Epithelial cell of proximal tubule (primary cell): ENCODE data around the gene RUNX1. TPM values are rescaled to one million over a fixed set of nuclear protein-coding genes. Genes with fewer than 3 reads are reported as not detected.

Experiments
- DNase-seq: peaks from one replicate; pipeline ENCODE4 v3.0.0-alpha.2; 2011; ENCODE audit warnings: low read depth
- H3K4me3 ChIP-seq: 2 replicates; pipeline ENCODE4 v1.5.1; 2011; ENCODE audit warnings: low read depth, mild to moderate bottlenecking, low read length
- CTCF ChIP-seq: conservative IDR thresholded peaks from 2 replicates; pipeline ENCODE4 v1.5.1; 2012; ENCODE audit warnings: low read depth, mild to moderate bottlenecking, low read length
- total RNA-seq: library from RNA; depleted of rRNA; stranded (reverse); fragments of >200 nt; gene quantifications from 2 replicates; pipeline ENCODE4 v1.2.3, GENCODE V29; 2015

The RUNX1 gene
- total RNA-seq, 1 donor from 2014 or later = 11.3 TPM

GRCh38 chr21:35026617-35027562, 22.2 kb downstream of the RUNX1 start:
- no peak for DNase-seq
- TF ChIP-seq CTCF = no peak
- H3K4me3 ChIP-seq = peak overlapping the region; percentile 17

- no peak for TF ChIP-seq CTCF
- H3K4me3 ChIP-seq = no peak overlapping the region
- no peak for DNase-seq
These were observed 23.0 kb downstream of the RUNX1 start for GRCh38 chr21:35026153-35026500.

- no peak overlapping the region for H3K4me3 ChIP-seq
- DNase-seq = no peak
- TF ChIP-seq CTCF = no peak
These were observed 23.6 kb downstream of the RUNX1 start for GRCh38 chr21:35025206-35026152.

GRCh38 chr21:35024513-35024912, 24.6 kb downstream of the RUNX1 start:
- DNase-seq = no peak
- H3K4me3 ChIP-seq = no peak overlapping the region
- TF ChIP-seq CTCF = no peak

- no peak for DNase-seq
- TF ChIP-seq CTCF = no peak
- H3K4me3 ChIP-seq = no peak overlapping the region
These were observed 25.1 kb downstream of the RUNX1 start for GRCh38 chr21:35024071-35024420.

- no peak for TF ChIP-seq CTCF
- no peak for DNase-seq
- no peak overlapping the region for H3K4me3 ChIP-seq
These were observed 25.6 kb downstream of the RUNX1 start for GRCh38 chr21:35023396-35024070.
